Colonic mucosa (tissue), 4 donors: ENCODE results near the gene HAPLN2. TPM values are rescaled to one million over a fixed set of nuclear protein-coding genes. Genes with fewer than 3 reads are reported as not detected.

Experiments used
- DNase-seq: peaks from one replicate; pipeline ENCODE4 v3.0.0-alpha.2; 2020
- H3K27ac ChIP-seq: fragments of 200-600 bp; one replicate; pipeline ENCODE4 v1.8.0; 2021
- H3K27me3 ChIP-seq: fragments of 200-600 bp; one replicate; pipeline ENCODE4 v1.8.0; 2021
- H3K36me3 ChIP-seq: fragments of 200-600 bp; one replicate; pipeline ENCODE4 v1.8.0; 2021
- H3K4me1 ChIP-seq: fragments of 200-600 bp; one replicate; pipeline ENCODE4 v1.8.0; 2021; ENCODE audit warnings: mild to moderate bottlenecking
- H3K4me3 ChIP-seq: fragments of 200-600 bp; one replicate; pipeline ENCODE4 v1.8.0; 2021
- H3K9ac ChIP-seq, 2 donors: one replicate each; pipeline ENCODE4 v1.7.0; 2013; ENCODE audit warnings: control low read depth in 2 of 2, low read depth in 2 of 2, low read length in 2 of 2
- H3K9me3 ChIP-seq: fragments of 200-600 bp; one replicate; pipeline ENCODE4 v1.8.0; 2021
- intact Hi-C: fragments of 100-400 bp; cut with DNase I; formaldehyde crosslinking; loops from one replicate; pipeline ENCODE4 v1.14.1; 2022
- total RNA-seq, 2 donors: library from RNA; stranded (reverse); fragmentation: NEBNext Ultra II Directional in 1 of 2; extraction: Animal tissue kit (Norgen Biotek cat#: 25700) in 1 of 2; gene quantifications; one replicate each; pipeline ENCODE4 v1.2.1, GENCODE V29; 2021
- TF ChIP-seq, protein P1 (sequence below): fragments of 200-600 bp; IDR thresholded peaks from one replicate; pipeline ENCODE4 v1.8.0; 2022; ENCODE audit warnings: antibody characterized with exemption, mild to moderate bottlenecking
- donor health status: healthy.
- donor health status: DM: no; HTN: no; CAD: no.
- donor health status: DM: no; HTN: no; CAD: no.

HAPLN2 gene
- total RNA-seq, 2 donors from 2014 or later, result 0.96 TPM; not detected in 1

DNA sequence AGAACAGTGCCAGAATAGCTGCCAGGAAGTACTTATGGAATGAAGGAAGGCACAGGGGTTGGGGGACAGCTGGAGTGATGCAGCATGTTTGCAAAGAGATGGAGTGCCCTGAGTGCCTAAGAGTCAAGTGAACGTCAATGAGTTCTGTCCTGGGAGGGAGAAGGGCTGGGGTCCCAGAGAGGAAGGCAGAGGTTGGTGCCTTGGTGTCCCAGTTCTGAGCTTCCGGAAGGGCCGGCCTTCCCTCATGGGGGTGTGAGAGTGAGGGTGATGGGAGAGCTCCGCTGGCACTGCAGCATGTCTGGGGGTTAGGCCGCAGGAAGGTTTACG is 40.4 kb downstream of the HAPLN2 start:
- Histone ChIP-seq H3K36me3 (no peaks in the 10 kb centered on the region), H3K4me1 (peaks cover 32% of the 10 kb centered on the region), H3K9ac (peak overlapping the region; percentile 48 to 59), H3K27ac (peak overlapping the region; percentile 26), H3K9me3 (no peaks in the 10 kb centered on the region), H3K27me3 (no peaks in the 10 kb centered on the region), H3K4me3 (peak overlapping the region; percentile 30)
- TF ChIP-seq, protein P1, sequence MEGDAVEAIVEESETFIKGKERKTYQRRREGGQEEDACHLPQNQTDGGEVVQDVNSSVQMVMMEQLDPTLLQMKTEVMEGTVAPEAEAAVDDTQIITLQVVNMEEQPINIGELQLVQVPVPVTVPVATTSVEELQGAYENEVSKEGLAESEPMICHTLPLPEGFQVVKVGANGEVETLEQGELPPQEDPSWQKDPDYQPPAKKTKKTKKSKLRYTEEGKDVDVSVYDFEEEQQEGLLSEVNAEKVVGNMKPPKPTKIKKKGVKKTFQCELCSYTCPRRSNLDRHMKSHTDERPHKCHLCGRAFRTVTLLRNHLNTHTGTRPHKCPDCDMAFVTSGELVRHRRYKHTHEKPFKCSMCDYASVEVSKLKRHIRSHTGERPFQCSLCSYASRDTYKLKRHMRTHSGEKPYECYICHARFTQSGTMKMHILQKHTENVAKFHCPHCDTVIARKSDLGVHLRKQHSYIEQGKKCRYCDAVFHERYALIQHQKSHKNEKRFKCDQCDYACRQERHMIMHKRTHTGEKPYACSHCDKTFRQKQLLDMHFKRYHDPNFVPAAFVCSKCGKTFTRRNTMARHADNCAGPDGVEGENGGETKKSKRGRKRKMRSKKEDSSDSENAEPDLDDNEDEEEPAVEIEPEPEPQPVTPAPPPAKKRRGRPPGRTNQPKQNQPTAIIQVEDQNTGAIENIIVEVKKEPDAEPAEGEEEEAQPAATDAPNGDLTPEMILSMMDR, result no peak
- intact Hi-C loops, result loop anchor here (2.0 kb wide), 2 partner anchors 19 to 31 kb away; no protein-coding TSS in a partner anchor
- no peak for DNase-seq

DNA sequence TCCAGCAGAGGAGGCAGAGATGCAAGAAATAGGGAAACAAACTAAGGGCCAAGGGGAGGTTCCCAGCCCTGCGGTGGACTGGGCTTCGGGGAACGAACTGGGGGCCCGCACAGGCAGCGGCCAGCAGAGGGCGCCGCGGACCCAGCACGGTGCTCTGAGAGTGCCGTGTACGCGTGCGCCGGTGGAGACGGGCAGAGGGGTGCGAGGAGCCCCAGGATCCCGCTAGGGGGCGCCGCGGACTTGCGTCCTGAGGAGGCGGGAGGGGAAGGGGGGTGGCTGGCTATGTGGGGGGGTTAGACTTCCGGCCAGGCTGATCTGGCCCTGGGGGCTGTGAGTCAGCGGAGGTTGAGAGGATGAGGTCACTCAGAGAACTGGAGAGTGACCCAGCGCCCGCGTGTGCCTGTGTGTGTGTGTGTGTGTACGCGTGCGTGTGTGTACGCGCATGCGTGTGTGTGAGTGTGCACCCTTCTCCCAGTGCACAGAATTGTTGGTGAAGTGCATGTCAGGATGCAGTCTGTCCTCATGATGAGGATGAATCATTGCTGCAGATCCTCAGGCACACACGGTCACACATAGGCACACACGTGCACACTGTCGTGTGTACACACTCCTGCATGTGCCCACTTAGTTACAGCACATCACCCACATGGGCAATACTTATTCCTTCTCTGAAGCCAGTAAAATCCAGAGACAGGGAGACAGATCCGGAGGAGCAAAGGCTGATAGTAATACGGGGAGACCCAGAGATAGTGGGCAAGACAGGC is 41.0 kb downstream of the HAPLN2 start:
- Histone ChIP-seq H3K27ac (peak overlapping the region; percentile 82), H3K27me3 (no peaks in the 10 kb centered on the region), H3K4me3 (peak overlapping the region; percentile 30), H3K36me3 (no peaks in the 10 kb centered on the region), H3K4me1 (peaks cover 38% of the 10 kb centered on the region), H3K9me3 (no peaks in the 10 kb centered on the region), H3K9ac (peak overlapping the region; percentile 65 to 82)
- intact Hi-C loops, result loop anchor here (2.0 kb wide), 2 partner anchors 19 to 31 kb away; no protein-coding TSS in a partner anchor
- peak; percentile 96 for DNase-seq
- TF ChIP-seq, protein P1, result peak; percentile 99

DNA sequence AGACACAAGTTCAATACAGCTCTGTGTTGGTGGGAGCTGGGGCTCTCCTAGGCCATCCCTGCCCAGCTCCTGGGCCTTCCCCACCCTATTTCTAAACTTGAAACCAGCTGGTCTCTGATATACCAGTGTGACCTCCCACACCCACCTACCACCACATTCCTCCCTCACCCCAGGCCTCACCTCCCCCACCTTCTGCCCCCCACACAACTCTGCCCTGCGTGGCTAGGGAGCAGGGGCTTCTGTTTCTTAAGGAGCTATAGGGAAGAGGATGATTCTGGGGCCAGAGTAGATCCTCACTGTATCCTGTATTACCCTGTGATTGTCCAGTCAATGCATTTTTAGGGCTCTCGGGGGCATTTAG is 41.5 kb downstream of the HAPLN2 start:
- Histone ChIP-seq H3K4me1 (peaks cover 39% of the 10 kb centered on the region), H3K27ac (peak overlapping the region; percentile 82), H3K9ac (peak overlapping the region; percentile 65 to 82), H3K36me3 (no peaks in the 10 kb centered on the region), H3K27me3 (no peaks in the 10 kb centered on the region), H3K4me3 (peak overlapping the region; percentile 30), H3K9me3 (no peaks in the 10 kb centered on the region)
- no peak for DNase-seq
- intact Hi-C loops, result no loop called here
- TF ChIP-seq, protein P1, result no peak

DNA sequence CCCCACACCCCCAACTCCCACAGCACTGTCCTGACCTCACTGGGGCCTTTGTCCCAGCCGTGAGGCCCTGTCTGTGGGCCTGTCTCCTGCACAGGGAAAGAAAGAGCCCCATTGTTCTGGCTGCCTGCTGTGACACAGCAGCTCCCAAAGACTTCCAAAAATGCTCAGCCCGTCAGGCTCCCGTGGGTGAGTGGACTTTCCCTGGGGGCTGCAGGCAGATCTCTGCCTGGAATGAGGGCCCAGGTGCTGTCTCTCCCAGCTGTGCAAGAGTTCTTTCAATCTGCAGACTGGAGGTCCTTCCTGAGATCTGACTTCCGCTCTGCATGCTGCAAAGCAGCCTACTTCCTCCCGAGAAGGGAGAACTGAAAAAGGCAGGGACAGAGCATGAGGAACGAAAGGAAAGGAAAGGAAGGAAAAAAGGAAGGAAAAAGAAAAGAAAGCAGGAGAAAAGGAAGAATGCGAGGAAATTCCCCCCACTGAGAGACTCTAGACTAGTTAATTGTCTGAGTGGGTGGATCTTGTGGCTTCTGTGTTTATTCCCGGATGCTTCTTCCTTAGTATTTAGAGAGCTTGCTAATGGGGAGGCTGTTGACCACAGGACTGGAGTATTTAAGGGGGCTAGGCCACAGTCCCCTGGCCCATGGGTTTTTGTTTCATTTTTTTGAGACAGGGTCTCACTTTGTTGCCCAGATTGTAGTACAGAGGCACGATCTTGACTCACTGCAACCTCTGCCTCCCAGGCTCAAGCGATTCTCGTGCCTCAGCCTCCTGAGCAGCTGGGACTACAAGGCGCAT is 43.0 kb downstream of the HAPLN2 start:
- TF ChIP-seq, protein P1, result no peak
- peaks cover 36% of the 10 kb centered on the region for H3K4me1 ChIP-seq
- peak overlapping the region; percentile 82 for H3K27ac ChIP-seq
- peak overlapping the region; percentile 29 to 33 for H3K9ac ChIP-seq
- H3K9me3 ChIP-seq, result no peaks in the 10 kb centered on the region
- intact Hi-C loops, result no loop called here
- no peaks in the 10 kb centered on the region for H3K36me3 ChIP-seq
- no peak for DNase-seq
- no peaks in the 10 kb centered on the region for H3K27me3 ChIP-seq
- H3K4me3 ChIP-seq, result no peak overlapping the region

DNA sequence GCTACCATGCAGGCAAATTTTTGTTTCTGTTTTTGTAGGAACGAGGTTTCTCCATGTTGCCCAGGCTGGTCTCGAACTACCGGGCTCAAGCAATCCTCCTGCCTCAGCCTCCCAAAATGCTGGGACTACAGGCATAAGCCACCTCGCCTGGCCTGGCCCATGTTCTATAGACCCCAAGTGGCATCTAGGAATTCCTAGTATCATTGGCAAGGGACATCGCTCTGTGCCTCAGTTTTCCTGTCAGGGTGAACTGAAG is 43.5 kb downstream of the HAPLN2 start:
- TF ChIP-seq, protein P1, result no peak
- DNase-seq, result no peak
- Histone ChIP-seq H3K27me3 (no peaks in the 10 kb centered on the region), H3K36me3 (no peaks in the 10 kb centered on the region), H3K27ac (peak overlapping the region; percentile 82), H3K4me3 (no peak overlapping the region), H3K4me1 (peaks cover 31% of the 10 kb centered on the region), H3K9ac (peak overlapping the region; percentile 29 to 33), H3K9me3 (no peaks in the 10 kb centered on the region)
- intact Hi-C loops, result no loop called here
